BLaER1 (cell line): ENCODE data around the gene PEPD.
"Not testable (repeated sequence)": the region's sequence is repeated elsewhere in the genome, so short reads cannot be mapped to it uniquely, and the experiment has no call there.

Experiments
- H3K27ac ChIP-seq: shearing (Covaris generic); formaldehyde crosslinking; 2 replicates; pipeline ENCODE4 v1.8.1; 2022
- H3K27me3 ChIP-seq: shearing (Covaris generic); formaldehyde crosslinking; 2 replicates; pipeline ENCODE4 v1.8.1; 2022
- H3K36me3 ChIP-seq: shearing (Covaris generic); formaldehyde crosslinking; 2 replicates; pipeline ENCODE4 v1.8.1; 2022
- H3K4me1 ChIP-seq: shearing (Covaris generic); formaldehyde crosslinking; 2 replicates; pipeline ENCODE4 v1.8.1; 2022
- H3K4me2 ChIP-seq: shearing (Covaris generic); formaldehyde crosslinking; 2 replicates; pipeline ENCODE4 v1.8.1; 2022
- H3K4me3 ChIP-seq: shearing (Covaris generic); formaldehyde crosslinking; 2 replicates; pipeline ENCODE4 v1.8.1; 2022
- H3K9ac ChIP-seq: shearing (Covaris generic); formaldehyde crosslinking; 2 replicates; pipeline ENCODE4 v1.8.1; 2022
- H3K9me3 ChIP-seq: shearing (Covaris generic); formaldehyde crosslinking; 2 replicates; pipeline ENCODE4 v1.8.1; 2022
- H4K20me1 ChIP-seq: shearing (Covaris generic); formaldehyde crosslinking; 2 replicates; pipeline ENCODE4 v1.8.1; 2022
- Cebpa-rat ChIP-seq: shearing (Covaris generic); IDR thresholded peaks from 2 replicates; pipeline ENCODE4 v1.8.1; 2022

Gene PEPD

DNA sequence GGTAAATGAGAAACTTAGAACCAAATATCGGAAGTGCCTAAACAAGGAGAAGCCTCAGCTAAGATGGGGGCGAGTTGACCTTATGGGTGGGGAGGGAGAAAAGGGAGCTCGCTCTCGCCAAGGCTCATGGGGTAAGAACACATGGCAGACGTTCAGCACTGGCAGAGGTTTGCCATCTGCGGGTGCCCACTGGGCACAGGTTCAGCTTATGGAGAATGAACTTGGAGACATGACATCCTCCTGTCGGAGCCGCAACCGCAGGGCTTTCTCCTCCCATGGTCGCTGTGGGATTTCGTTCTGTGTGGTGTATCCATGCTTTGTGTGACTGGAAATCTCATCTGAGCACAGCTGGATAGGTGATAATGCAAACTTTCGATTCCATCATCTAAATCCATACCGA lies 36.1 kb upstream of the PEPD start:
- no peak overlapping the region for H3K4me3 ChIP-seq
- no peak overlapping the region for H3K27ac ChIP-seq
- no peaks in the 10 kb centered on the region for H3K4me1 ChIP-seq
- H3K9ac ChIP-seq: no peak overlapping the region
- H4K20me1 ChIP-seq: no peaks in the 10 kb centered on the region
- H3K9me3 ChIP-seq: no peaks in the 10 kb centered on the region
- TF ChIP-seq Cebpa-rat: no peak
- no peaks in the 10 kb centered on the region for H3K36me3 ChIP-seq
- H3K4me2 ChIP-seq: no peak overlapping the region
- H3K27me3 ChIP-seq: no peaks in the 10 kb centered on the region

DNA sequence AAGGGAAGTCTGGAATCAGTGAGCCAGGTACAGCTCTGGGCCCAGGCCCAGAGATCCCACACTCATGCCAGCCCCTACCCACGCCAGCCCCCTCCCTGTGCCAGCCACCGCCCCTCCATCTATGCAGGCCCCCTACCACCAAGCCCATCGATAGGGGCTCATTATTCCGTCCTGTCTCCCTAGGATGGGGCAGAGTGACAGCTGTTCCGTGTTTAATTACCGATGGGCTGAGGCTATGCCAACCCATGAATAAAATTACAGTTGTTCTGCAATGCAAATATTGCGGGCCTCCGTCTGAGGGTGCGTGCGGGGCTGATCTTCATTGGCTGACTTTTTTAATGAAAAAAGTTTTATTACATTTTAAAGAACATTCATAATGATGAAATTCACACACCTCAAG lies 35.6 kb upstream of the PEPD start:
- H3K4me1 ChIP-seq: no peaks in the 10 kb centered on the region
- no peaks in the 10 kb centered on the region for H4K20me1 ChIP-seq
- no peaks in the 10 kb centered on the region for H3K9me3 ChIP-seq
- no peak for TF ChIP-seq Cebpa-rat
- H3K36me3 ChIP-seq: no peaks in the 10 kb centered on the region
- H3K4me2 ChIP-seq: no peak overlapping the region
- no peak overlapping the region for H3K27ac ChIP-seq
- no peak overlapping the region for H3K4me3 ChIP-seq
- H3K27me3 ChIP-seq: no peaks in the 10 kb centered on the region
- H3K9ac ChIP-seq: no peak overlapping the region

DNA sequence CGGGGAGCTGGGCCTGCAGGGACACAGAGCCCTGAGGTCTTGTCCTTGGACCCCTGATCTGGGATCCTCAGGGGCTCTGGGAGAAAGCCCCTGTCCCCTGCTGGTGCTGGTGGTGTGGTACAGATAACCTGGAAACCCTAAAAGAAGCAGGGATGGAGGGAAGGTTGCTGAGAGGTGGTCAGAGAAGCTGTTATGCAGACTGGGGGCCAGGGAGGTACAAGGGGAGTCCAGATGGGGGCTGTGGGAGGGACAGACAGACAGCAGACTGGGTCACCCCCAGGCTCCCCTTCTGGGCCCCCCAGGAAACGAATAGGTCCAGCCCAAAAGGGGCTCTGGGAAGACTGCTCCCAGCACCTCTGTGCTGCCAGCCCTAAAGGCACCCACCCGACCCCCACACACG lies 34.7 kb upstream of the PEPD start:
- Histone ChIP-seq H3K9me3 (no peaks in the 10 kb centered on the region), H4K20me1 (no peaks in the 10 kb centered on the region), H3K4me3 (no peak overlapping the region), H3K4me1 (no peaks in the 10 kb centered on the region), H3K9ac (no peak overlapping the region), H3K27ac (no peak overlapping the region), H3K4me2 (no peak overlapping the region), H3K27me3 (no peaks in the 10 kb centered on the region), H3K36me3 (no peaks in the 10 kb centered on the region)
- no peak for TF ChIP-seq Cebpa-rat

DNA sequence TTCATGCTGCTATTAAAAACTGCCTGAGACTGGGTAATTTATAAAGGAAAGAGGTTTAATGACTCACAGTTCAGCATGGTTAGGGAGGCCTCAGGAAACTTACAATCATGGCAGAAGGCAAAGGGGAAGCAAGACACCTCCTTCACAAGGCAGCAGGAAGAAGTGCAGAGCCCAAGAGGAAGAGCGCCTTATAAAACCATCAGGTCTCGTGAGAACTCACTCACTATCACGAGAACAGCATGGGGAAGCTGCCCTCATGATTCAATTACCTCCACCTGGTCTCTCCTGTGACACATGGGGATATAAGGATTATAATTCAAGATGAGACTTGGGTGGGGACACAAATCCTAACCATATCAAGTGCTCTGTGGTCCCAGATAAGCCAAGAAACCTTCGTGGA lies 34.1 kb upstream of the PEPD start:
- not testable (repeated sequence) for H3K27ac ChIP-seq, H3K4me3 ChIP-seq, H3K9me3 ChIP-seq, H4K20me1 ChIP-seq, H3K9ac ChIP-seq, H3K36me3 ChIP-seq, H3K4me1 ChIP-seq, H3K27me3 ChIP-seq, H3K4me2 ChIP-seq

DNA sequence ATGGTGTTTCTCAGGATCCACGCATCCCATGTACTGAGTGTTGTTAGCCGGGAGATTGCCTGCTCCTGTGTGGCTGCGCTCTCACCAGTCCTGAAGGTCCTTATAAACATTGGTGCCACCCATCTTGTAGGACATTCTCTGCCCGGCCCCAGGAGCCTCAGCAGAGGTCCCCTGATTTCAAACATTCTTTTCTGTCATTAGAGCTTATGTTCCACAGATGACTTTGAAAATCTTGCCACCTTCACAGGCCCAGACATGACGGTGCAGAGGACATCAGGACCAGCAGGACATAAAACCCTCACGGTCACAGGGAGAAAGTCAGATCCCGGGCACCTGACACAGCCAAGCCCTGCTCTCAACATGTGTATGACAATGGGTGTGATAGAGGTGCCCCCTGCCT lies 33.2 kb upstream of the PEPD start:
- Histone ChIP-seq H3K36me3 (no peaks in the 10 kb centered on the region), H3K9me3 (no peaks in the 10 kb centered on the region), H3K27ac (no peak overlapping the region), H3K4me1 (no peaks in the 10 kb centered on the region), H4K20me1 (no peaks in the 10 kb centered on the region), H3K4me3 (no peak overlapping the region), H3K9ac (no peak overlapping the region), H3K4me2 (no peak overlapping the region), H3K27me3 (no peaks in the 10 kb centered on the region)
- no peak for TF ChIP-seq Cebpa-rat

DNA sequence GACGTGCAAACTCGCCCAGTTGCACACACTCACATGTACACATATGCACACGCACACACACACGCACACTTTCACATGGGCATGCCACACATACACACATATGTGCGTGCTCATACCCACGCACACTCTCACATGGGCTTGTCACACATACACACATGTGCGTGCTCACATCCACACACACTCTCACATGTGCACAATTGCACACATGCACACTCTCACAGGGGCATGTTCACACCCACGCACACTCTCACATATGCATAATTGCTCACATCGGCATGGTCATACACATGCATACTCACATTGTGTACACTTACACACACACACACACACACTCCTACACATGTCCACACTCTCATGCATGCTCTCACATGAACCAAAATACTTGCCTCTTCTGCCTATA lies 32.8 kb upstream of the PEPD start:
- no peak for TF ChIP-seq Cebpa-rat
- H3K4me2 ChIP-seq: no peak overlapping the region

DNA sequence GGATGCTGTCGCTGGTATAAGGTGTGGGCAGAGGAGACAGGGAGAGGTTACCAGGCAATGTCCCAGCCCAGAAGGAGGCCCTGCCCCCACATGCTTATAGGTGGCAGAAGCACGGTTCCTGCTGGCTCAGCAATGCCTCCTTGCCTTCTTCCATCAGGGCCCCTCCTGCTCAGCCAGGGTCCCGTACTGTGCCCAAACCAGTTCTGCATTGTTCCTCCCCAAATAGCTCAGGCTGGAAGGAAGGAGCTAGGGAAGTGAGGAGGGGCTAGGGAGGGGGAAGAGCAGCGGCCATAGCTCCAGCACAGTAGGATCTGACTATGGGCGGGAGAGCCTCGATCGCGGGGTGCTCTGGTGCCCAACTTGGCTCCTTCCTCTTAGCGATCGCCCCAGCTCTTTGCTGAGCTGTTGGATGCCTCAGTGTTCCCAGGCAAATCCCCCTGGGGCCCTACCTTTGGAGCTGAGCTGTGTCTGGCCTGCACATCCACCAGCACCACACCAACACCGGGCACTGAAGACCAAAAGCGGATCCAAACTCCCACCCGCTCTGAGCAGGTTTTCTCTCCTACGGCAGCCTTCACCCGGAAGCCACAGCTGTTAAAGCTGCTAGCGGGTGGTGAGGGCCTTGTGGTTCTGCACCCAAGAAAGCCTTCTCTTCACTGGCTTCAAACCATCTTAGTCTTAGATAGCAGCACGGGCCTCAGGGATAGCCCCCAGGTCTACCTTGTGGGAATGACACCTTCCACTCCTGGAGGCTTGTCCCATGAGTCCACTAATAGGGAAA lies 32.1 kb upstream of the PEPD start:
- Histone ChIP-seq H3K27me3 (no peaks in the 10 kb centered on the region), H3K36me3 (no peaks in the 10 kb centered on the region)

More for the DNA sequence above, 32.8 kb upstream of the PEPD start:
- no peaks in the 10 kb centered on the region for H3K4me1 ChIP-seq
- H3K4me3 ChIP-seq: no peak overlapping the region
- H3K9me3 ChIP-seq: no peaks in the 10 kb centered on the region
- no peaks in the 10 kb centered on the region for H3K36me3 ChIP-seq
- H4K20me1 ChIP-seq: no peaks in the 10 kb centered on the region
- H3K27me3 ChIP-seq: no peaks in the 10 kb centered on the region
- H3K27ac ChIP-seq: no peak overlapping the region
- H3K9ac ChIP-seq: no peak overlapping the region

DNA sequence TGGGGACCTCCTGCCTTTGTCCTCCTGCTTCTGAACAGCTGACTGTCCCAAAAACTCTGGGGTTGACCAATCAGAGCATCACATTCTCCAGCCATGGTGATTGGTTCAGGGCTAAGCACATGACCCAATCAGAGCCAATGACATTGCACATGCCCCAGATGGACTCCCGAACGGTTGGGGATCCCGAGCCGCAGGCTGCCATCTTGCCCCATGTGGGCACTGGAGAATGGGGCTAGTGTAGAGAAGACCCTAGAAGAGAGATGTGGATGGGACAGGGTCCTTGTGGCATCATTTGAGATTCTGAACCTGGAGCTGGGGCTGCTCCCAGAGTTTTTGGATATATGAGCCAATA lies 31.3 kb upstream of the PEPD start:
- Histone ChIP-seq H3K4me2 (no peak overlapping the region), H3K27me3 (no peaks in the 10 kb centered on the region), H3K36me3 (no peaks in the 10 kb centered on the region), H3K4me1 (no peaks in the 10 kb centered on the region), H3K9me3 (no peaks in the 10 kb centered on the region), H3K9ac (no peak overlapping the region), H3K27ac (no peak overlapping the region), H3K4me3 (no peak overlapping the region), H4K20me1 (no peaks in the 10 kb centered on the region)
- no peak for TF ChIP-seq Cebpa-rat

More for the DNA sequence above, 32.1 kb upstream of the PEPD start:
- no peak for TF ChIP-seq Cebpa-rat
- Histone ChIP-seq H3K9ac (no peak overlapping the region), H3K4me1 (no peaks in the 10 kb centered on the region), H3K4me2 (no peak overlapping the region), H4K20me1 (no peaks in the 10 kb centered on the region), H3K27ac (no peak overlapping the region), H3K9me3 (no peaks in the 10 kb centered on the region), H3K4me3 (no peak overlapping the region)

DNA sequence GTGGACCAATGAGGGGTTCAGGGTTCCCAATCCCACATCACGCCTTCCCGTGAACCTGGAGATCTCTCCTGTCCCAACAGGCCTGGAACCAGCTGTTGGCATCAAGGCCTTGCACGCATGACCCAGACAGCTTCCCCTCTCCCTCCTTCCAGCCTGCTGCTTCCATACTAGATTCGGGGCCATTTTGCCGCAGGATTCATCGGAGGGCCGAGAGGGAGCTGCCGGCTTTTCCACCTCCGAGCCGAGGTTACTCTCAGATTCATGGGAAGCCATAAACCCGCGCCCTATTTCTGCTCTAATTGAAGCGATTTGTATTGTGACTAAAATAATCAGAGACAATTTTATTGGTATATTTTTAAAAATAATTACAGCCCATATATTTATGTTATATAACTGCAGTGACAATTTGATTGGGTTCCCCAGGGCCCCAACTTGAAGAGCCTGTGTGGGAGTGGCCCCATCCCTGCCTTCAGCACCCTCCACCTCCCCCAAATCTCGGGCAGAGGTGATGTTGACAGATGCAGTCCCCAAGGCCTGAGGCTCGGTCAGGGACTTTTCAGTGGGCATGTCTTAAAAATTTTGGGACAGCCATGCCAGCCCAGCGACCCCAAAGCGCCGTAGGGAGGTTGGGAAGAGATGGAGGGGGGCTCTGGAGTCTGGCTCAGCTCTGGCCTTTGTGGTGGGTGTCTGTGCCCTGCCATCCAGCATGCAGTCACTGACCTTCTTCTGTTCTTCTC lies 30.8 kb upstream of the PEPD start:
- H3K27ac ChIP-seq: no peak overlapping the region
- H3K36me3 ChIP-seq: no peaks in the 10 kb centered on the region
- no peak for TF ChIP-seq Cebpa-rat
- no peaks in the 10 kb centered on the region for H3K27me3 ChIP-seq
- H3K9me3 ChIP-seq: no peaks in the 10 kb centered on the region
- no peak overlapping the region for H3K4me2 ChIP-seq
- H3K9ac ChIP-seq: no peak overlapping the region
- H4K20me1 ChIP-seq: no peaks in the 10 kb centered on the region
- H3K4me3 ChIP-seq: no peak overlapping the region
- H3K4me1 ChIP-seq: no peaks in the 10 kb centered on the region

DNA sequence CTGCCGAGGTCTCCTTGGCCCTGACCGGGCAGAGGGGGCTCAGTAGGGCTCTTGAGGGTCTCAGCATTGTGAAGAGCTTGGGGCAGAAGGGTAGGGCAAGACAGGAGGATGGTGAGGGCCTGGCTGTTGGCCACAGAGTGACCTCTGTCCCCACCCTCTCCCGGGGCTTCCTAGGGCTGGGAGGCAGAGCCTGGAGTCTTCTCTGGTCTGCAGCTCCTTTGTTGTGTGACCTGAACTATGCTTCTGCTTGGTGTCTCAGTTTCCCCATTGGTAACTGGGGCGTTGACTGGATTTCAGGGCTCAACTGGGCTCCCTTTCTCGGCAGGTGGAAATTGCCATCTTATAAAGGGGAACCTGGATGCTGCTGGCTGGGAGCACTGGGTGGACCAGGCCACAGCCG lies 30.1 kb upstream of the PEPD start:
- no peak for TF ChIP-seq Cebpa-rat
- H3K9me3 ChIP-seq: no peaks in the 10 kb centered on the region
- H3K9ac ChIP-seq: no peak overlapping the region

DNA sequence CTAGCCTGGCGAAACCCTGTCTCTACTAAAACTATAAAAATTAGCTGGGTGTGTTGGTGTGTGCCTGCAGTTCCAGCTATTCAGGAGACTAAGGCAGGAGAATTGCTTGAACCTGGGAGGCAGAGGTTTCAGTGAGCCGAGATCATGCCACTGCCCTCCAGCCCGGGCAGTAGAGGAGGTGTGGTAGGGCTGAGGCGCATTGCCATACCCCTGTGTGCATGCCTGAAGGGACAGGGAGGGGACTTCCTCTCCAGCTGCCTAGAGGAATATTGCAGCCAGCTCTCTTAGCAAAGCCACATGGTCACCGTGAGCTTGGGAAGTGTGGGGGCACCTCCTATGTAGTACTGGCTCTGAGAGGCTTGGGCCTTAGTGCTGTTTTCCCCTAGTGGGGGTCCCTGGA lies 29.2 kb upstream of the PEPD start:
- H3K4me2 ChIP-seq: no peak overlapping the region
- no peak for TF ChIP-seq Cebpa-rat
- no peak overlapping the region for H3K9ac ChIP-seq
- no peaks in the 10 kb centered on the region for H3K36me3 ChIP-seq
- no peak overlapping the region for H3K4me3 ChIP-seq
- no peaks in the 10 kb centered on the region for H3K9me3 ChIP-seq
- no peaks in the 10 kb centered on the region for H3K27me3 ChIP-seq
- no peaks in the 10 kb centered on the region for H3K4me1 ChIP-seq
- no peaks in the 10 kb centered on the region for H4K20me1 ChIP-seq
- H3K27ac ChIP-seq: no peak overlapping the region

More for the DNA sequence above, 30.1 kb upstream of the PEPD start:
- Histone ChIP-seq H3K27ac (no peak overlapping the region), H3K27me3 (no peaks in the 10 kb centered on the region), H3K36me3 (no peaks in the 10 kb centered on the region), H3K4me3 (no peak overlapping the region), H3K4me1 (no peaks in the 10 kb centered on the region), H3K4me2 (no peak overlapping the region), H4K20me1 (no peaks in the 10 kb centered on the region)
